OCI-LY1 (cell line): ENCODE results near the gene PATJ.

Experiments
- H2AFZ ChIP-seq: fragments of 200-600 bp; sonication (generic), shearing (Covaris generic); 2 replicates; pipeline ENCODE4 v1.6.0; 2014; ENCODE audit warnings: antibody characterized with exemption, mild to moderate bottlenecking, low read length
- H3F3A ChIP-seq: fragments of 200-600 bp; sonication (generic), shearing (Covaris generic); 2 replicates; pipeline ENCODE4 v1.6.0; 2014; ENCODE audit warnings: mild to moderate bottlenecking, antibody characterized with exemption, low read length, moderate library complexity; ENCODE audit not compliant: insufficient read depth
- H3K27ac ChIP-seq: fragments of 200-600 bp; sonication (generic); 2 replicates; pipeline ENCODE4 v1.5.1; 2014; ENCODE audit warnings: low read length, mixed run types, mild to moderate bottlenecking, low read depth; ENCODE audit not compliant: poor library complexity, severe bottlenecking
- H3K27me3 ChIP-seq: fragments of 200-600 bp; sonication (generic); 2 replicates; pipeline ENCODE4 v1.6.0; 2014; ENCODE audit warnings: antibody characterized with exemption, mild to moderate bottlenecking, low read length, moderate library complexity; ENCODE audit not compliant: insufficient read depth
- H3K36me3 ChIP-seq: fragments of 200-600 bp; sonication (generic); 2 replicates; pipeline ENCODE4 v1.6.1; 2014; ENCODE audit warnings: mild to moderate bottlenecking, antibody characterized with exemption, low read length, moderate library complexity, mixed read lengths; ENCODE audit not compliant: insufficient read depth
- H3K4me1 ChIP-seq: fragments of 200-600 bp; sonication (generic); 2 replicates; pipeline ENCODE4 v1.5.1; 2014; ENCODE audit warnings: mild to moderate bottlenecking, low read length, moderate library complexity; ENCODE audit not compliant: insufficient read depth, severe bottlenecking
- H3K4me2 ChIP-seq: fragments of 200-600 bp; sonication (generic), shearing (Covaris generic); 2 replicates; pipeline ENCODE4 v1.6.1; 2014; ENCODE audit warnings: low read length
- H3K4me3 ChIP-seq: fragments of 200-600 bp; sonication (generic); 2 replicates; pipeline ENCODE4 v1.5.1; 2014; ENCODE audit warnings: low read length, low read depth, mild to moderate bottlenecking, mixed read lengths; ENCODE audit not compliant: poor library complexity, severe bottlenecking
- H3K79me2 ChIP-seq: fragments of 200-600 bp; shearing (Covaris generic); 2 replicates; pipeline ENCODE4 v1.6.1; 2016; ENCODE audit warnings: mixed run types, low read length, mixed read lengths; ENCODE audit not compliant: insufficient read depth
- H3K9ac ChIP-seq: fragments of 200-600 bp; sonication (generic), shearing (Covaris generic); 2 replicates; pipeline ENCODE4 v1.6.1; 2014; ENCODE audit warnings: mild to moderate bottlenecking, low read length, mixed read lengths
- H3K9me2 ChIP-seq: fragments of 200-600 bp; sonication (generic), shearing (Covaris generic); 2 replicates; pipeline ENCODE4 v1.6.1; 2014; ENCODE audit warnings: low read depth, mild to moderate bottlenecking, low read length, mixed read lengths
- H3K9me3 ChIP-seq: fragments of 200-600 bp; shearing (Covaris generic); 2 replicates; pipeline ENCODE4 v1.6.1; 2014; ENCODE audit warnings: low read length, mixed read lengths
- H4K20me1 ChIP-seq: fragments of 200-600 bp; sonication (generic), shearing (Covaris generic); 2 replicates; pipeline ENCODE4 v1.6.0; 2016; ENCODE audit warnings: mild to moderate bottlenecking, low read length; ENCODE audit not compliant: insufficient read depth
- CTCF ChIP-seq: fragments of 200-600 bp; sonication (generic), shearing (Covaris generic); IDR thresholded peaks from 2 replicates; pipeline ENCODE4 v1.5.1; 2017; ENCODE audit warnings: mild to moderate bottlenecking, antibody characterized with exemption, low read length, moderate library complexity, mixed read lengths
- EZH2 ChIP-seq: fragments of 200-600 bp; sonication (generic), shearing (Covaris generic); IDR thresholded peaks from 2 replicates; pipeline ENCODE4 v1.8.0; 2017; ENCODE audit warnings: borderline replicate concordance, mixed run types, mild to moderate bottlenecking, antibody characterized with exemption, low read length, moderate library complexity, mixed read lengths

PATJ gene

GRCh38 chr1:62058956-62059355 lies 316.7 kb downstream of the PATJ start:
- Histone ChIP-seq H2AFZ (no peak overlapping the region), H3K9me3 (no peaks in the 10 kb centered on the region), H4K20me1 (no peaks in the 10 kb centered on the region), H3K9me2 (no peaks in the 10 kb centered on the region), H3K9ac (no peak overlapping the region), H3F3A (no peaks in the 10 kb centered on the region), H3K4me2 (no peak overlapping the region), H3K4me3 (no peak overlapping the region), H3K79me2 (no peaks in the 10 kb centered on the region), H3K27me3 (no peaks in the 10 kb centered on the region), H3K27ac (no peak overlapping the region), H3K36me3 (no peaks in the 10 kb centered on the region), H3K4me1 (no peaks in the 10 kb centered on the region)
- TF ChIP-seq CTCF (no peak), EZH2 (no peak)

GRCh38 chr1:62062087-62062486 lies 319.8 kb downstream of the PATJ start:
- no peak for TF ChIP-seq EZH2
- TF ChIP-seq CTCF, result no peak
- H4K20me1 ChIP-seq, result no peaks in the 10 kb centered on the region
- no peaks in the 10 kb centered on the region for H3K79me2 ChIP-seq

GRCh38 chr1:62064829-62065407 lies 322.6 kb downstream of the PATJ start:
- Histone ChIP-seq H3K27me3 (no peaks in the 10 kb centered on the region), H4K20me1 (no peaks in the 10 kb centered on the region), H3K9ac (no peak overlapping the region), H3K4me3 (no peak overlapping the region), H3F3A (no peaks in the 10 kb centered on the region; the same call in 1 of the 2 replicates), H3K9me3 (0 out of 2 replicates have a peak, but pooled peaks cover 4% of the 10 kb centered on the region), H3K4me1 (peaks cover 7% of the 10 kb centered on the region), H3K4me2 (no peak overlapping the region), H3K9me2 (no peaks in the 10 kb centered on the region), H3K36me3 (no peaks in the 10 kb centered on the region), H3K27ac (no peak overlapping the region), H2AFZ (no peak overlapping the region), H3K79me2 (no peaks in the 10 kb centered on the region)
- TF ChIP-seq EZH2 (no peak), CTCF (no peak)

More at GRCh38 chr1:62062087-62062486, 319.8 kb downstream of the PATJ start:
- no peak overlapping the region for H2AFZ ChIP-seq
- no peak overlapping the region for H3K27ac ChIP-seq
- H3K9ac ChIP-seq, result no peak overlapping the region
- peaks cover 7% of the 10 kb centered on the region for H3K4me1 ChIP-seq
- H3K27me3 ChIP-seq, result no peaks in the 10 kb centered on the region
- H3F3A ChIP-seq, result no peaks in the 10 kb centered on the region
- H3K4me3 ChIP-seq, result no peak overlapping the region
- no peak overlapping the region for H3K4me2 ChIP-seq
- 0 out of 2 replicates have a peak, but pooled peaks cover 4% of the 10 kb centered on the region for H3K9me3 ChIP-seq
- H3K9me2 ChIP-seq, result no peaks in the 10 kb centered on the region
- H3K36me3 ChIP-seq, result no peaks in the 10 kb centered on the region
